NT2/D1 (cell line): ENCODE measurements around the gene OAS2.

Experiments used
- SUZ12 ChIP-seq: IDR thresholded peaks from 2 replicates; pipeline ENCODE4 v1.6.1; 2011; ENCODE audit not compliant: insufficient read length, insufficient read depth; ENCODE audit errors: extremely low read depth
- YY1 ChIP-seq: IDR thresholded peaks from 2 replicates; pipeline ENCODE4 v1.6.1; 2011; ENCODE audit not compliant: insufficient read length, insufficient read depth

DNA sequence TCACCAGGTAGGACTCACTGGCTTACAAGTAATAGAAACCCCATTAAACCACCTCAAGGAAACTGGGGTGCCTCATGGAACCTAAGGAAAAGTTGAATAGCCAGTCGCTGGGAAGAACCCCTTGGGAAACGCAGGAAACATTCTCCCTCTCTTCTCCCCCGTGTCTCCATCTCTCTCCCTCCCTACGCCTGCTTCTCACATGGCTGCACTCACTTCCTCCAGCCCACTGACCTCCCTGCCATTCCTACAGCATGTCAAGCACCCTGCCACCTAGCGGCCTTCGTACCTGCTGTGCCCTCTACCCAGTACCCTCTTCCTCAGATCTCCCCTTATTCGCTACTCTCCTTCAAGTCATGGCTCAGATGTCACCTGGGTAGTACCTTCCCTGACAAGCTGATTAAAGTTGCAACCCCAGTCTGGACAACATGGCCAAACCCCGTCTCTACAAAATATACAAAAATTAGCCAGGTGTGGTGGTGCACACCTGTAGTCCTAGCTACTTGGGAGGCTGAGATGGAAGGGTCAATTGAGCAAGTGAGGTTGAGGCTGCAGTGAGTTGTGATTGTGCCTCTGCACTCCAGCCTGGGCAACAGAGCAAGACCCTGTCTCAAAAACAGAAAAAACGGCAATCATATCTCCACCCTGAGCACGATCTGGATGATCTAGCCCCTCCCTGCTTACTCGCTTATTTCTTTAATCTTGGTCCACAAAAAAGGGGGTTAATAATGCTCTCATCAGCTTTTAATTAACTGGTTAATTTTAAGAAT, 71.8 kb downstream of the OAS2 start:
- no peak for TF ChIP-seq SUZ12
- TF ChIP-seq YY1: no peak
